K562 (cell line): ENCODE data around the gene NPAS3. TPM values are rescaled to one million over a fixed set of nuclear protein-coding genes. Genes with fewer than 3 reads are reported as not detected.

Source experiments
- ATAC-seq: fragments of 200-7000 bp; cut with Tn5 transposase; 3 replicates; pipeline ENCODE4 v1.9.1; 2020; ENCODE audit warnings: moderate library complexity
- BruUV-seq: library from RNA; stranded (reverse); fragments of 400-500 nt; replicated peaks from 2 replicates; lab custom pipeline; 2021; lab: Mats Ljungman, UMichigan
- CTCF ChIA-PET: fragments of 300-600 bp; formaldehyde crosslinking; extraction: SDS; loops from one replicate; lab custom pipeline; 2021; ENCODE audit warnings: low intra/inter-chr PET ratio; lab: Yijun Ruan, JAX
- POLR2A ChIA-PET: fragments of 300-600, 350-650 bp; sonication (Branson Sonifier 250); formaldehyde crosslinking; extraction: SDS; loops from one replicate; lab custom pipeline; 2021; ENCODE audit warnings: antibody characterized with exemption, inconsistent platforms; lab: Yijun Ruan, JAX
- DNase-seq, 4 experiments: peaks; one replicate each; pipeline versions ENCODE4 v3.0.0 to v3.0.0-alpha.2; 2011 to 2018; ENCODE audit warnings: low spot score in 3 of 4, mixed read lengths in 3 of 4; ENCODE audit errors: extremely low read depth in 1 of 4
- FAIRE-seq: peaks from 2 replicates; lab custom pipeline; 2011; peaks lifted over from hg19 to GRCh38; lab: Jason Lieb, UNC
- H2AFZ ChIP-seq: 2 replicates; pipeline ENCODE4 v1.6.0; 2011; ENCODE audit warnings: low read depth, low read length, control low read depth, inconsistent platforms
- H3K27ac ChIP-seq: fragments of 200-600 bp; 3 replicates; pipeline ENCODE4 v1.8.0; 2011; ENCODE audit warnings: low read depth, mild to moderate bottlenecking, control low read depth, inconsistent platforms, low read length, moderate library complexity, mixed read lengths; ENCODE audit errors: extremely low read depth
- H3K27me3 ChIP-seq, 2 experiments: fragments of 300-600 bp in 1 of 2; 2 replicates in 1 of 2; 3 replicates in 1 of 2; pipeline versions ENCODE4 v1.6.0 to v1.8.0; 2011; ENCODE audit warnings: inconsistent platforms in 2 of 2, low read length in 2 of 2, mild to moderate bottlenecking in 1 of 2, mixed read lengths in 1 of 2, moderate library complexity in 1 of 2; ENCODE audit not compliant: control insufficient read depth in 2 of 2, insufficient read depth in 2 of 2
- H3K36me3 ChIP-seq: fragments of 300-600 bp; 3 replicates; pipeline ENCODE4 v1.8.0; 2011; ENCODE audit warnings: mild to moderate bottlenecking, low read length, inconsistent platforms; ENCODE audit not compliant: control insufficient read depth, insufficient read depth
- H3K4me1 ChIP-seq, 2 experiments: fragments of 200-600 bp in 1 of 2; replicated peaks in 1 of 2; 2 replicates in 1 of 2; 3 replicates in 1 of 2; pipeline versions ENCODE4 v1.5.1 to v1.8.0; 2011; ENCODE audit warnings: inconsistent platforms in 2 of 2, low read length in 2 of 2, mild to moderate bottlenecking in 1 of 2, mixed read lengths in 1 of 2, moderate library complexity in 1 of 2; ENCODE audit not compliant: control insufficient read depth in 2 of 2, insufficient read depth in 2 of 2
- H3K4me2 ChIP-seq: 2 replicates; pipeline ENCODE4 v1.6.1; 2011; ENCODE audit warnings: low read length, control low read depth, inconsistent platforms, mixed read lengths; ENCODE audit not compliant: insufficient read depth
- H3K4me3 ChIP-seq: fragments of 200-600 bp; sonication (generic), shearing (Covaris generic); 2 replicates; pipeline ENCODE4 v1.5.1; 2016; ENCODE audit warnings: control low read depth, inconsistent platforms
- H3K79me2 ChIP-seq: fragments of 200-600 bp; 3 replicates; pipeline ENCODE4 v1.8.0; 2011; ENCODE audit warnings: low read length, inconsistent platforms; ENCODE audit not compliant: control insufficient read depth, insufficient read depth
- H3K9ac ChIP-seq, 2 experiments: 2 replicates each; pipeline versions ENCODE4 v1.6.0 to v1.6.1; 2011; ENCODE audit warnings: low read depth in 2 of 2, low read length in 2 of 2, control low read depth in 1 of 2, inconsistent platforms in 1 of 2, mild to moderate bottlenecking in 1 of 2, mixed read lengths in 1 of 2; ENCODE audit not compliant: insufficient read depth in 1 of 2
- H3K9me1 ChIP-seq: one replicate; pipeline ENCODE4 v1.6.0; 2011; ENCODE audit warnings: inconsistent platforms, mild to moderate bottlenecking, low read length, moderate library complexity; ENCODE audit not compliant: control insufficient read depth, insufficient read depth
- H3K9me3 ChIP-seq: replicated peaks from 2 replicates; pipeline ENCODE4 v1.5.1; 2011; ENCODE audit warnings: low read depth, low read length, inconsistent platforms; ENCODE audit not compliant: control insufficient read depth, insufficient read depth
- H4K20me1 ChIP-seq: replicated peaks from 2 replicates; pipeline ENCODE4 v1.6.1; 2011; ENCODE audit warnings: low read length, inconsistent platforms, mixed read lengths; ENCODE audit not compliant: control insufficient read depth, insufficient read depth
- BDP1 ChIP-seq: IDR thresholded peaks from 3 replicates; pipeline ENCODE4 v1.6.1; 2011; ENCODE audit not compliant: insufficient read length, insufficient read depth
- CREM ChIP-seq: IDR thresholded peaks from 2 replicates; pipeline ENCODE4 v1.6.1; 2014; ENCODE audit warnings: antibody characterized with exemption, low read depth
- ETV1 ChIP-seq: fragments of 450-650 bp; conservative IDR thresholded peaks from 2 replicates; pipeline ENCODE4 v1.6.1; 2016; ENCODE audit warnings: missing genetic modification characterization, control low read depth, low read depth, missing compliant biosample characterization
- HCFC1 ChIP-seq: IDR thresholded peaks from 2 replicates; pipeline ENCODE4 v1.6.1; 2012; ENCODE audit warnings: low read depth, low read length, improper control_type of control experiment
- HOXB6 ChIP-seq: fragments of 250-450 bp; sonication (Bioruptor Pico); IDR thresholded peaks from 2 replicates; pipeline ENCODE4 v1.5.1; 2022; ENCODE audit warnings: mild to moderate bottlenecking, borderline replicate concordance
- KLF13 ChIP-seq: fragments of 450-650 bp; IDR thresholded peaks from 2 replicates; pipeline ENCODE4 v1.6.1; 2016; ENCODE audit warnings: missing genetic modification characterization, low read depth, mild to moderate bottlenecking, missing compliant biosample characterization, moderate library complexity, borderline replicate concordance
- SRSF9 ChIP-seq: fragments of 200-400 bp; formaldehyde crosslinking; IDR thresholded peaks from 2 replicates; pipeline ENCODE4 v1.6.1; 2017; ENCODE audit warnings: low read depth, low read length, borderline replicate concordance
- XRCC3 ChIP-seq: fragments of 450-650 bp; IDR thresholded peaks from 2 replicates; pipeline ENCODE4 v1.6.1; 2017; ENCODE audit warnings: mild to moderate bottlenecking, moderate library complexity
- XRCC4 ChIP-seq: IDR thresholded peaks from one replicate; pipeline ENCODE4 v1.6.1; 2011; ENCODE audit not compliant: insufficient read depth, insufficient read length; ENCODE audit errors: extremely low read depth
- ZNF197 ChIP-seq: fragments of 200-800 bp; sonication (Bioruptor generic); IDR thresholded peaks from 2 replicates; pipeline ENCODE4 v1.6.1; 2016; ENCODE audit warnings: low read depth, missing genetic modification characterization, missing compliant biosample characterization
- ZNF79 ChIP-seq: fragments of 250-450 bp; sonication (Bioruptor Pico); IDR thresholded peaks from 2 replicates; pipeline ENCODE4 v1.4.0; 2020; ENCODE audit warnings: low read depth, mild to moderate bottlenecking, moderate library complexity
- WGBS: fragments of 100-300 bp; shearing (Covaris generic); methylation state at CpG from one replicate; pipeline ENCODE4 v1.1.6; 2016; ENCODE audit warnings: low coverage, mixed read lengths; ENCODE audit not compliant: insufficient coverage; ENCODE audit errors: missing lambda C conversion rate; 5-methylcytosine and 5-hydroxymethylcytosine counted together
- in situ Hi-C: fragments of 300-500 bp; cut with MboI; formaldehyde crosslinking; loops from 4 replicates; pipeline ENCODE4 v1.15.0; 2018; ENCODE audit warnings: inconsistent platforms, mixed read lengths
- intact Hi-C: fragments of 100-400 bp; cut with micrococcal nuclease; formaldehyde crosslinking; loops from 2 replicates; pipeline ENCODE4 v1.14.2; 2022
- polyA plus RNA-seq, 8 experiments: library from polyadenylated mRNA; depleted of rRNA in 4 of 8; stranded (reverse) in 5 of 8; unstranded in 3 of 8; fragments of >200 nt; fragmentation: Nextera tagmentation in 2 of 8; fragmentation: Illumina TruSeq in 1 of 8; extraction: Ambion mirVana in 2 of 8; extraction: Trizol in 1 of 8; gene quantifications; 2 replicates each; pipeline versions ENCODE4 v1.2.1 to v1.2.3, GENCODE V29; 2011 to 2014; ENCODE audit warnings: inconsistent platforms in 1 of 8, missing spikeins in 1 of 8
- total RNA-seq, 7 experiments: library from RNA; depleted of rRNA in 6 of 7; stranded (reverse); fragments of >200 nt in 6 of 7; fragmentation: Illumina TruSeq in 2 of 7; extraction: Trizol in 2 of 7; gene quantifications; 2 replicates each; pipeline versions ENCODE4 v1.2.1 to v1.2.3, GENCODE V29; 2011 to 2021; ENCODE audit warnings: low replicate concordance in 1 of 7
- TF ChIP-seq, protein P1 (sequence below): sonication (generic); formaldehyde crosslinking; IDR thresholded peaks from 2 replicates; pipeline ENCODE4 v1.8.0; 2022; ENCODE audit warnings: mild to moderate bottlenecking, missing genetic modification reagents

The NPAS3 gene
- total and polyA plus RNA-seq, 9 of the 15 experiments (the other 6 are each of a cell fraction or from before 2014, with no cell fraction given): 0.04 TPM; not detected in 8

DNA sequence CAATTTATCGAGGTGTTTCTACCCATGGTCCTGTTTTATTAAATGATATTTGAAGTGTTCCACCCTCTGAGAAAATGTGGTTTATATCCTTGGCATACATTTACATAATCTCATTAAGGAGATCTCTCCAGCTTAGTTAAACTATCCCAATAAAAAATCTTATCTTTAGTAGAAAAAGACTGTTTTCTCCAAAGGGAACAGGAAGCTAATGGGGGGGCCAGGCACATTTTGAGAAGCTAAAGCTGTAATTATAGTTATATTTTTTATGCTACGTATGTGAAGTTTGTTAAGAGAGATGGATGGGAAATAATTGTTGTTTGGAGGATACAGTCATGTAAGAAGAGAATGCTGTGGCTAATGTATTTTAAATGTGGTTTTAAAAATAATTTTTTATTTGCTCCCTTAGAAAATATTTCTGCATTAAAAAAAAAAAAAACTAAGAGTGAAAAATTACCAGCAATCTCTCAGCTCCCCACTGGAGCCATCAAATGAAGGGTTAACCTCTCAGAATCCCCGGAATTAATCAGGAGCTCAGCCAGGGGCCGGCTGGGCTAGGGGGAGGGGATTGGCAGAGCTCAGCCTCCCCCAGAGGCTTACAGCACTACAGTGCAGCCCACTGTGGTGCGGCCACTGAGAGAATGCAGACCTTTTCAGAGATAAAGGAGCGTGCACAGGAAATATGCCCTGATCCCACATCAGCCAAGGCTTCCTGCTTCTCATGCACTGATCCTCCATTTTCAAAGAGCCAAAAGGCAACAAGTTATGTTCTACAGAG, 826.4 kb downstream of the NPAS3 start:
- Histone ChIP-seq H3K4me2 (no peak overlapping the region), H3K4me3 (no peak overlapping the region), H3K9me3 (no peaks in the 10 kb centered on the region), H3K27ac (no peak overlapping the region), H2AFZ (no peak overlapping the region), H3K9ac (no peak overlapping the region), H3K36me3 (no peaks in the 10 kb centered on the region), H3K27me3 (peaks cover 0 to 3% of the 10 kb centered on the region in 2 experiments; a peak in 2 of 5 replicates), H4K20me1 (no peaks in the 10 kb centered on the region), H3K9me1 (no peaks in the 10 kb centered on the region)
- WGBS: 4% methylated on average over 5 of the region's 6 CpGs
- no TSS peak for BruUV-seq
- intact Hi-C loops: no loop called here
- POLR2A ChIA-PET: interaction anchor here (0.7 to 1.5 kb wide), 2 partner anchors 10 to 17 kb away, joined by 4 to 6 read pairs; no protein-coding TSS in a partner anchor
- CTCF ChIA-PET: no interaction called here
- no peak for ATAC-seq
- FAIRE-seq: no peak
- TF ChIP-seq SRSF9 (no peak), ZNF79 (no peak), BDP1 (no peak), HOXB6 (CRISPR knock-in tag) (no peak), HCFC1 (no peak), XRCC3 (no peak), ETV1 (tag) (no peak), ZNF197 (CRISPR knock-in tag) (no peak), CREM (no peak), XRCC4 (no peak), KLF13 (no peak)
- TF ChIP-seq, protein P1, sequence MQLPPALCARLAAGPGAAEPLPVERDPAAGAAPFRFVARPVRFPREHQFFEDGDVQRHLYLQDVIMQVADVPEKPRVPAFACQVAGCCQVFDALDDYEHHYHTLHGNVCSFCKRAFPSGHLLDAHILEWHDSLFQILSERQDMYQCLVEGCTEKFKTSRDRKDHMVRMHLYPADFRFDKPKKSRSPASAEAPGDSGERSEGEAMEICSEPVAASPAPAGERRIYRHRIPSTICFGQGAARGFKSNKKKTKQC (CRISPR knock-in tag): no peak
- TF ChIP-seq, all 486 proteins: peak for 0
- in situ Hi-C loops: no loop called here
- Histone ChIP-seq H3K79me2 (no peaks in the 10 kb centered on the region), H3K4me1 (no peaks in the 10 kb centered on the region)
- DNase-seq: peak in 1 of 4 experiments; percentile 6
